ENCODE results near the gene TSNAX. TPM values are rescaled to one million over a fixed set of nuclear protein-coding genes. Genes with fewer than 3 reads are reported as not detected.

TSNAX gene
- total and polyA plus RNA-seq, 8 donors, result 10.2 to 63.4 (median 23.1) TPM

DNA sequence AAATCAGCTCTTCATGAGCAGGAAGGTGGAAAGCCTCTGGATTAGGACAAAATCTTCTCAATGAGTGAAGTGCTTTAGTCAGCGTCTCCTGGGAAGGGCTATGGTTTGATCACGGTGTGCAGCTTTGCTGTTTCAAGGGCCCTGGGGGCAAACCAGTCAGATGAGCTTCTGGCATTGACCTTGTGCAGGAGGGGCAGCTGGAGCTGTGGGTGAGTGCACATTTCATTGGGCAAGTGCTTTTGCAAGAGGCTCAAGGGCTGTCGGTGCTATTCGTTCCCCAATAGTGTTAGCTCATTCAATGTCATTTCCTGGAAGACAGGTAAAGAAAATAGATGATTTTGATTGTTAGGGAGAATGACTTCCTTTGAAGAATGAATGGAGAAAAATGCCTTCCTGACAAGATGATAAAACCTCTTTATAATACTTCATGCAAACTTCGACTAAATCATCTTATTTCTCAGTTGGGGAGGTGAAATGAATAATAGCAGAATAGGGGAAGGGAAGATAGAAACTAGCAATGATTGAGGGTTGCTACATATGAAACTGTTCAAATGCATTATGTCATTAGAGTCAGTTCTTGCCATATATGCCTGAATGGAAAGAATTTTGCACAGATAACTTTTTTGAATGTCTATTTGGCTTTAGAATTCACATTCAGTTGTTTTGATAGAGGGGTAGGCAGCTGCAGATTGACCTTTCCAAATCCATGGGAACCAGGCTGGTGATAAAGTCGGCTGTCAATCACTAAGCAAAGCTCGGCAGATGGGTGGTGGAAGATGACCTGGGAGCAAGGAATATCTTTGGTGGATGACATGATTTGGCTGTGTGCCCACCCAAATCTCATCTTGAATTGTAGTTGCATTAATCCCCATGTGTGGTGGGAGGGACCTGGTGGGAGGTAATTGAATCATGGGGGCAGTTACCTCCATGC, 85.2 kb downstream of the TSNAX start:
- DNase-seq, result no peak
- intact Hi-C loops (cut with DNase I; ENCODE audit: low total_unique reads), result no loop called here
- 61 to 68% (median 68%) methylated on average over 7 of the region's 7 CpGs for WGBS, 5 donors
- no peaks in the 10 kb centered on the region for H3K36me3 ChIP-seq
- H3K4me3 ChIP-seq, result no peak overlapping the region
- peaks cover 0 to 9% (median 0%) of the 10 kb centered on the region in 4 donors for H3K4me1 ChIP-seq
- TF ChIP-seq, protein P1, sequence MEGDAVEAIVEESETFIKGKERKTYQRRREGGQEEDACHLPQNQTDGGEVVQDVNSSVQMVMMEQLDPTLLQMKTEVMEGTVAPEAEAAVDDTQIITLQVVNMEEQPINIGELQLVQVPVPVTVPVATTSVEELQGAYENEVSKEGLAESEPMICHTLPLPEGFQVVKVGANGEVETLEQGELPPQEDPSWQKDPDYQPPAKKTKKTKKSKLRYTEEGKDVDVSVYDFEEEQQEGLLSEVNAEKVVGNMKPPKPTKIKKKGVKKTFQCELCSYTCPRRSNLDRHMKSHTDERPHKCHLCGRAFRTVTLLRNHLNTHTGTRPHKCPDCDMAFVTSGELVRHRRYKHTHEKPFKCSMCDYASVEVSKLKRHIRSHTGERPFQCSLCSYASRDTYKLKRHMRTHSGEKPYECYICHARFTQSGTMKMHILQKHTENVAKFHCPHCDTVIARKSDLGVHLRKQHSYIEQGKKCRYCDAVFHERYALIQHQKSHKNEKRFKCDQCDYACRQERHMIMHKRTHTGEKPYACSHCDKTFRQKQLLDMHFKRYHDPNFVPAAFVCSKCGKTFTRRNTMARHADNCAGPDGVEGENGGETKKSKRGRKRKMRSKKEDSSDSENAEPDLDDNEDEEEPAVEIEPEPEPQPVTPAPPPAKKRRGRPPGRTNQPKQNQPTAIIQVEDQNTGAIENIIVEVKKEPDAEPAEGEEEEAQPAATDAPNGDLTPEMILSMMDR (IDR thresholded peaks at IDR 0.05), result no peak
- TF ChIP-seq POLR2A (IDR thresholded peaks at IDR 0.05) (no peak), EP300 (IDR thresholded peaks at IDR 0.05) (no peak), POLR2AphosphoS5 (IDR thresholded peaks at IDR 0.05) (no peak)
- peak overlapping the region in 2 of 5 donors; percentile 51 to 71 for H3K27ac ChIP-seq
- H3K27me3 ChIP-seq, result peaks cover 0 to 4% (median 0%) of the 10 kb centered on the region in 3 donors
- H3K9me3 ChIP-seq, result peaks cover 0 to under 1% (median 0%) of the 10 kb centered on the region in 4 donors

Other genes with a start within 250 kb of the TSNAX start
- 10 to 100 TPM in 3 of 5 donors, 1 to 10 TPM in 2; 6.7 to 21.8 (median 14.5) TPM for gene EXOC8, start 190.8 kb upstream of the TSNAX start, total RNA-seq
- 1 to 10 TPM; 1.8 to 3.1 (median 2.4) TPM for gene EXOC8, start 190.8 kb upstream of the TSNAX start, polyA plus RNA-seq
- gene SPRTN, start 190.4 kb upstream of the TSNAX start, total RNA-seq, result 10 to 100 TPM; 11.6 to 62.5 (median 25.8) TPM
- gene SPRTN, start 190.4 kb upstream of the TSNAX start, polyA plus RNA-seq, result 1 to 10 TPM; 3.2 to 4.3 (median 3.9) TPM
- gene EGLN1, start 106.4 kb upstream of the TSNAX start, total RNA-seq, result 10 to 100 TPM; 10.3 to 43.0 (median 34.8) TPM
- 10 to 100 TPM in 2 of 3 donors, 1 to 10 TPM in 1; 7.0 to 13.1 (median 10.4) TPM for gene EGLN1, start 106.4 kb upstream of the TSNAX start, polyA plus RNA-seq
- gene DISC1, start 98.1 kb downstream of the TSNAX start, total RNA-seq, result 10 to 100 TPM in 2 of 5 donors, 1 to 10 TPM in 3; 1.3 to 29.8 (median 6.1) TPM
- gene DISC1, start 98.1 kb downstream of the TSNAX start, polyA plus RNA-seq, result 1 to 10 TPM in 1 of 3 donors, under 1 TPM in 2; 0.43 to 1.4 (median 0.81) TPM